Fibroblast of gingiva (primary cell): ENCODE measurements around the gene GBA3.

Source experiments
- DNase-seq: peaks from one replicate; pipeline ENCODE4 v3.0.0-alpha.2; 2011; ENCODE audit warnings: low read depth

Gene GBA3

DNA sequence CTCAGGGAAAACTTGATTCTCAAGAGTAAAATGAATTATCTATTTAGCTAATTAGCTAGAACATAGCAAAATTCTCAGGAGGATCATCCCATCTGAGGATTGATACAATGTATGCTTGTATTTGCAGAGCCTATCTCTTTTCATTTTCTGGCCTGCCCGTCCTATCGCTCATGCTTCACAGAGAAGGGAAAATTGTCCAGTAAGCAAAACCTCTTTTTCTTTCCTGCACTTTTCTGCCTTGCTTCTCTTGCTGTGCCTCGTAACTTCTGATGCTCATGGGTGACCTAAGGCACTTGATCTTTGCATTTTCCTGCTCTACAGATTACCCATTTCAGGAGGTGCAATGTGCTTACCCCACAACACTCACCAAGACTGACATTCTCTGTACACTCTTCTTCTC, 88.1 kb downstream of the GBA3 start:
- no peak for DNase-seq

DNA sequence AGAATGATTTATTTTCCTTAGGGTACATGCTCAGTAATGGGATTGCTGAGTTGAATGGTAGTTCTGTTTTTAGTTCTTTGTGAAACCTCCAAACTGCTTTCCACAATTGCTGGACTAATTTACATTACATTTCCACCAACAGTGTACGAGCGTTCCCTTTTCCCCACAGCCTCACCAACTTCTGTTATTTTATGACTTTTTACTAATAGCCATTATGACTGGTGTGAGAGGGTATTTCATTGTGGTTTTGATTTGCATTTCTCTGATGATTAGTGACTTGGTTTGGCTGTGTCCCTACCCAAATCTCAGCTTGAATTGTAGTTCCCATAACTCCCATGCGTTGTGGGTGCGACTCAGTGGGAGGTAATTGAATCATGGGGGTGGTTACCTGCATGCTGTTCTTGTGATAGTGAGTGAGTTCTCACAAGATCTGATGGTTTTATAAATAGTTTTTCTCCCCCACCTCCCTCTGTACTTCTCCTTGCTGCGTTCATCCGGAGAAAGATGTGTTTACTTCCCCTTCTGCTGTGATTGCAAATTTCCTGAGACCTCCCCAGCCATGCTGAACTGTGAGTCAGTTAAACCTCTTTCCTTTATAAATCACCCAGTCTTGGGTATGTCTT, 95.1 kb downstream of the GBA3 start:
- DNase-seq: no peak

DNA sequence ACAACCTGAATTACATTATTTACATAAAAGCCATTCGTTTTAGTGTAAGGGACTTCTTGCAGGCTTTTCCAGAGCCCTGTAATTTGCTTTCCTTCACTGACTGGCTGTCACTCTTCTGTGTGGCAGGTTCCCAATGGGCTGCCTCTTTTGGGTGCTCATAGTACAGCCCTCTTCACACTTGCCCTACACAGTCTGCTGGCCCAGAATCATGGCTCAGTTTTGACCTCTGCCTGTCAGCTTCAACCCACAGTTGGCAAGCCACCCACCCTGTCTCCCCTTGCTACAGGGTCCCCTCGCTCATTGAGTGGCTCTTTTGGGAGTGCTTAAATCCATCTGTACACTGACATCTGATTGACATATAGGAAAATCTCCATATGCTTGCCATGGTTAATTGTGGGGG, 97.9 kb downstream of the GBA3 start:
- DNase-seq: no peak

DNA sequence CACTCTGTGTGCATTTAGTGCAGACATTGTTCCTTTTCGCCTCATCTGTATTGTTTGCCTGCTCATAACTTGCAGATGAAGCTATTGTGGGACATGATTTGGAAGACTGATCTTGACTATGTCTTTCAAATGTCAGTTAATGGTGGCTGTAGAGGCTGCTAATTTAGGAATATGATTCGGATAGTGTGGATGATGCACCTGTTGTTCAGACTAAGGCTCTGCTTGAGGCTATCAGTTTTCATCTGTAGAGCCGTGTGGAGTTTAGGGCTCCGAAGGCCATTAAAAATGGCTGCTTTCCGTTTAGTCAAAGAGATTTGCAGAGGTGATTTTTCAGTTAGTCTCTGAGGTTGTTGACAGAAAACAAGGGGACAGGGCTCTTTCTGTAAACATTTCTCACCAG, 102.0 kb downstream of the GBA3 start:
- DNase-seq: no peak

DNA sequence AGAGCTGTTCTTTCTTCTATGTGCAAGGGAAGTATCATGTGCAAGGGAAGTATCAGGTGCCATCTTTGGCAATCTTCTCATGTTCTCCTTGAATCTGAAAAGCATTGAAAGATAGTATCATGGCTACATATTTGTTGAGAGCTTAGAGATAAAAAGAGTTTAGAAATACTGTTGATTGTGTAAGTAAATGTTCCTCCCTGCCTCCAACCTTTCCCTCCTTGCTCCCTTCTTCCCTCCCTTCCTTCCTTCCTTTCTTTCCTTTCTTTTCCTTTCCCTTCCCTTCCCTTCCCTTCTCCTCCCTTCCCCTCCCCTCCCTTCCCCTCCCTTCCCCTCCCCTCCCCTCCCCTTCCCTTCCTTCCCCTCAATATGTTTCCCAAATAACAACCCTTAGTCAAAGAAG, 108.7 kb downstream of the GBA3 start:
- DNase-seq: no peak

DNA sequence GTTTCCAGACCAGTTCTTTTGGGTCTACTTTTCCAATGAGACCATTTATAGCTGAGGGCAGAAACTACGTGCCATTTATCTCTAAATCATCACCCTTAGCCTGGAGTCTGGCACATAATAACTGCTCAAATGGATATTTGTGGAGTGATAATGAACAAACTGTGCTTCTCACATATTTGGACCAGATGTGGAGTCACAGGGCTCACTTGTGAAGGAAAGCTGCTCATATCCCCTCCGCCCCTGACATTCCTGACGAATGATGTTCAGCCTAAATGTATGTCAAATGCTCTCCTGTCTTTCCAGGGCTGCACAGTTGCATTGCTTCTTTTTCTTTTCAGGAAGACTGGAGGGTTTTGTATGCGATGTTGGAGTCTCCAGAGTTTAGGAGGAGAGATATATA, 110.1 kb downstream of the GBA3 start:
- DNase-seq: no peak

DNA sequence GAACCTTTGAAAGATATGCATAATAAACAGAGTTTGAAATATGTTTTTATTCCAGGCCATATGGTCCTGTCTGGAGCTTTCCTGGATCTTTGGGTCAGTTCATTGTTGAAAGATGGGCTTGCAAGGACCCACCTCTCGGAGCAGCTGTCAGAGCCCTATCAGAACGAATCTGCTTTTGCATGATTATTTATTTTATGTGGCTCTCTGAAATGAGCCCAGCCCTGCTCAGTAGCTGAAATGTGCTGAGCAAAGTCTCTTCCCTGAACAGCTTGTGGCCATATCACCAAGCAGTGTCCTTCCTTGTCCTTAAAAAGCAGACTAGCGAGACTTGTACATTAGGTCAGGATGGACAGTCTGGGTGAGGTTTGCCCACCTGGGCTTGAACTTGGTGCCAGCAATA, 110.8 kb downstream of the GBA3 start:
- no peak for DNase-seq

DNA sequence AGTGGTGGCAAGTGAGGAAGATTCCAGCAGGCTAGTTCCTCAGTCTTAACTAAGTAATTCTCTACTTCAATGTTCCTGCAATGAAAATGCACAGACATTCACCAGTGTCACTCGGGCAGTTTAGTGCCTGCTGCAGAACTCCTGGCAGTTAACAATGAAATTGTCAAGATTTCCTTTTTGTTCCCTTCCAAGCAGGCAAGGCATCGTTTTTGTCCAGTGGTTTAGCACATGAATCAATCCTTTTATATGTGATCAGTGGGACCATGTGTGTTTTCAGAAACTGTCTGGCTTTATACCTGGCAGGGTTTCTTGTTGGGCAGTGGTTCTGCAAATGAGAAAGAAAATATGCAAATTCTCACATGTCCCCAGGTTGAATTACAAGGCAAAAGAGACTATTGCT, 122.2 kb downstream of the GBA3 start:
- no peak for DNase-seq

DNA sequence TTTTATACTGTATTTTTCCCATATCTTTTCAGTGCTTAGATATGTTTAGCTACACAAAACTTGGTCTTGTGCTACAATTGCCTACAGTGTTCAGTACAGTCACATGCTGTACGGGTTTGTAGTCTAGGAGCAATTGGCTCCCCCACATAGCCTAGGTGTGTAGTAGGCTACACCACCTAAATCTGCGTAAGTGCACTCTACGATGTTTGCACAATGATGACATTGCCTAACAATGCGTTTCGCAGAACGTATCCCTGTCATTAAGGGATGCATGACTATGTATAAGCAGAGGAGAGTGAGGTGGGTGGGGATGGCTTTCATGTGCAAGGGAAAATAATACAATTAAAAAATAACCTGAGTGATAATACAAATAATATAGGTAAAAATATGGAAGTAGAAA, 131.4 kb downstream of the GBA3 start:
- DNase-seq: no peak

DNA sequence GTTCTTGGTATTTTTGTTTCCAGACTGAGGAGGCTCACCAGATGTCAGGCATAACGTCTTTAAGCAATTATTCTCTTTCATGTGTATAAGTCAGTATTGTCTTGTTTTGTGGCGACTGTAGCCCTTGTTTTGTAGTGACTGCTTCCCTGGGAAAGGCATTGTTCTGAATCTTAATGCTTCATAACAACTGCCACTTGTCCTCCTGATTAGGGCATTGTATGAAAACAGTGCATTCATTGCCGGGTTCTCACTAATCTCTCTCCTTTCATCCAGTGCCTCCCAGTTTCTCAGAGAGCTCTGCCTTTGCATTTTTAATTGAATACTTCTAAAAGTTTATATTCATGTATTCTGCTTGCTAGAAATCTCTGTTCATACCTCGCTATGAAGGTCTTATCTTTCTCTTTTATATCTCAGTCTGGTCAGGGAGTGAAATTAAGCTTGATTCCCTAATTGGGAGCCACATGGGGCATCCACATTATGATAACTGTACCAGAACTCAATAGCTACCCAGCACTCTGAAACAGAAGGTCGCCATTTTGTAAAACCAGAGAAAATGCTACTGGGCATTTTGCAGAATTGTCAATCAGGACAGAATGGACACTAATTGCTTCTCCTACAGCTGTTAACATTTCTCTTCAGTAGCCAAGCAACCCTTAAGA, 149.8 kb downstream of the GBA3 start:
- DNase-seq: no peak

DNA sequence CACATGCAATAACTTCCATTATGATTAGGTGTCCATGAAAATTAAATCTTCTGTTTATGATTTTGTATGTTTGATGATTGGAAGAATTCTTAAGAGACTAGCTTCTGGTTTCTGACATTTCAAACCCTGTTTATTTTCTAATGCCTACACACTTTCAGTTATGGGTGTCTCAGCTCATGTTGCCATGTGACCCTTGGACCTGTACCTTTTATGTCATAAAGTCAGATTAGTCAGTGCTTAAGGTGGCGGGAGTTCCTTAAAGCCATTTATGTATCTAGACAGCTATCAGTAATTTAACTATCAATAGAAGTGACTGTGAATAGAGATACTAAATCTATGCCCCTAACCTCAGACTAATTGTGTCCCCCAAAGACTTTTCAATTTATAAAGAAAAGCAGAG, 155.6 kb downstream of the GBA3 start:
- no peak for DNase-seq

DNA sequence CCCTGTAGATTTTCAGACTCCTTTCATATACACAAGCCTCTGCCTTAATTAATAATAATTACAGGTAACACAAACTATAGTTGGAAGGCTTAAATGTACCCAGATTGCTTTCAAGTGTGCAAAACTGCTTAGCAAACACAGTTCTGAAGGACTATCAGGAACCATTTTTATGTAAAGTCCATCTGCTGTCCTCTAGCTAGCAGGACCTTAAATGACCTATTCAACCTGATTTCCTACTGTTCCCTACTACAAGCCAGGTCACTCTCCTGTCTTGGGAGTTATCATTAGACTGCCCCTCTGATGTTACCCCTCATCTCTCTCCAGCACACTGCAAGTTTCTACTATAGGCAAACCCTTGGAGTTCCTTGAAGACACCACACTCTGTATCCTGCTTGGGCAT, 157.3 kb downstream of the GBA3 start:
- DNase-seq: no peak

DNA sequence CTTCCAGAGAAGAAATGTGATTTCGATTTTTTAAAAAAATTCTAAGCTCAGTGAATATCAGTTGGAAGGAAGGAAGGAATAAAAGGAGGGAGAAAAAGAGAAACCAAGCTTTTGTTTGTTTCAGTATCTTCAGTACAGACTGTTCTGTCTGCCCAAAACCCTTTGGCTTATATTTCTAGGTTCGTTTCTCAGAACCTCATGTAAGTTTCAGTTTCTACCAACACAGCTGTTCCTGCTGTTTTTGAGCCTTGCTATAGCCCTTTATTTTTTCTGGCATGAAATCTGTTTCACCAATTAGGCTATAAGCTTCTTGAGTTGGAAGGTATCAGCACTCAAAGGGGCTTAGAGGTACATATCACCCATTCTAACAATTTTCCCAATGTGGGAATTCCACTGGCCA, 157.9 kb downstream of the GBA3 start:
- no peak for DNase-seq

DNA sequence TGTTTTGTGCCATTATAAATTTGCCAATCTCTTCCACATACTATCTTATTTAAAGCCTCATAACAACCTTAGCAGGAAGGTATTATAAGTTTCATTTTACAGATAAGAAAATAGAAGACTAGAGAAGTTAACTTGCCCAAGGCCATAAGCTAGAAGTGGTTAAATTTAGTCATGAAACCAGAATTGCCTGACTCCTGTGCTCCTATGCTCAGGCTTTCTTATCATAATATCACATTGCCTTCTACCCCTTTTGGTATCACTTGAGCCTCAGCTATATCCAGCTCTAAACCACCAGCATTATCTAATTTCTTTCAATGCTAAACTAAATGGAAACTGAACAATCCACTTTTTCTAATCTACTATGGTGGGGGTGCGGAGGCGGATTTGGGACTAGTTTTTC, 164.7 kb downstream of the GBA3 start:
- no peak for DNase-seq

DNA sequence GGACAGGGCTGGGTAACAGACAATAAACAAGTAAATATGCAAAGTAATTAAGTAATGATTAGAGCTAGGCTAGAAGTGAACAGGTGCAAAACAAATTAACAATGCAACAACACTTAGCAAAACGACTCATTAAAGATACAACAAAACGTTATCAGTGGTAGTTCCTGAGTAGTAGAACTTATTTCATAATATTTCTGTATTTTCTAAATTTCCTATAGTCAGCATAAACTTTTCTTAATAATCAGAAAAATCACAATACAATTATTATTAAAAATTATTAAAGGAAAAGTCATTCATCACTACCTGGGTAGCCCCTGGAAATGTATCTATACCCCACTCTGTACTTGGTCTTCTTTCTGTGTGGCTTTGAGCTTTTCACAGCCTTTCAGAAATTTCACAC, 166.6 kb downstream of the GBA3 start:
- no peak for DNase-seq
